HG03342 (cell line): ENCODE data around the gene RAB14.

Source experiments
- ATAC-seq: cut with Tn5 transposase; IDR thresholded peaks from one replicate; pipeline ENCODE4 v1.9.1; 2021; ENCODE audit warnings: mild to moderate bottlenecking, moderate library complexity; ENCODE audit not compliant: unreplicated experiment

Gene RAB14

DNA sequence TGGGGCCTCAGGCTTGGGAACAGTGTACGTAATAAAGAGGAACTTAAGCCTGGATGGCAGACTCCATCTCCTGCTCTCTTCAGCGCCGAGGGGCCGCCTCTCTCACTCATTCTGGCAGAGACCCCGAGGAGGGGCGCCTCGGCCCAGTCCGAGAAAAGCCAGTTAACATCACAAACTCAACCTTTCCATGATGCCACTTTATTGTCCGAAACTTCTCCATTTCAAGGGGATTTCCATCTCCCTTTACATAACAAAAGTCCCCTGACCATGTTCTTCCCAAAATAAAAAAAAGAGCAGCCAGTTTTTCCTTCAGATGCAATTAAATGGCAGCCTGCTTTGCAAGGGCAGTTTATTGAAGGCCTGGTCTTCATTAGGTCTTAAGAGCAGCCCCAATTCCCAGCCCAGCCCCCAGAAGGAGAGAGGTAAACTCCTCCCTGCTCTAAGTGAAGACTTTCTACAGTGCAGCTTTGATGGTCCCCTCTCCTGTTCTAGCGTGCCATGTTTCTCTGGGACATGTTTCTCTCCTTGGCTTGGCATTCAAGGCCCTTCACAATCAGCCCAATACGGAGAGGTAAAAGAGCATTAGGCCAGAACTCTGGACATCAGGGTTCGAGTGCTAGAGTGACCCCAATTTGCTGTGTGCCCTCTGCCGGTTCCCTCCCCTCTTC lies 19.5 kb upstream of the RAB14 start:
- ATAC-seq, result no peak

DNA sequence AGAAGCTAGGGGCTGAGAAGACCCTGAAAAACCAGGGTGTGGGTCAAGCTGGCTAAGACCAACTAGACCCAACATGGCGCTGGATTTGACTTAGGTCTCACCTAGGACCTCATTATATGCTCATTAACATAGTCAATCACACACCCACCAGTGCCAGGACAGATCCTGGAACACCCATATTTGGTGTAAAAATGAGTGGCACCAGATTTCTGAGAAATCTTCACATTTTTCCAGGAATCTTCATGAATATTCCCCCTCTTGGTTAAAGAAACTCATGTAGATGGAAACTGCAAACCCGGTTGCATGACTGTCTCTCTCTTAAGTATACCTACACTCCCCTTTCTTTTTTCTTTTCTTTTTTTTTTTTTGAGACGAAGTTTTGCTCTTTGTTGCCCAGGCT lies 17.9 kb upstream of the RAB14 start:
- no peak for ATAC-seq

DNA sequence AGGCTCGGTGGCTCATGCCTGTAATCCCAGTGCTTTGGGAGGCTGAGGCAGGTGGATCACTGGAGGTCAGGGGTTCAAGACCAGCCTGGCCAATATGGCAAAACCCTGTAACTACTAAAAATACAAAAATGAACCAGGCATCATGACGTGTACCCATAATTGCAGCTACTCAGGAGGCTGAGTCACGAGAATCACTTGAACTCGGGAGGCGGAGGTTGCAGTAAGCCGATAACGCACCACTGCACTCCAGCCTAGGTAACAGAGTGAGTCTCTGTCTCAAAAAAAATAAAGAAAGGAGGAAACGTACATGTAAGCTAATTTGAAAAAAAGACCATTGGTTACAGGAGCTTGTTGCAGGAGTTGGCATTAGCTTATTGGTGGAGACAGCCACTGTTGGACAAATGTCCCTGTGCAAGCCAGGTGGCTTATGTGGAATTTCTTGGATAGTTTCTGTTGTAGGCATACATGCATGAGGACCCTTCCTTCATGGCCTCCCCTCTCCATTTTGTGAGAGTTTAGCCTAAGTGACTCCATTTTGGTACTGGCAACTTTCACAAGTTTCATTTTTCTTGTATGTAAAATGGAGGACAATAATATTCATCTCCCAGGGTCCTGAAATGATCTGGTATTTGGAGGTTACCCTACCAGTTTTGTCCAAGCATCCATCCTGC lies 16.8 kb upstream of the RAB14 start:
- ATAC-seq, result no peak

DNA sequence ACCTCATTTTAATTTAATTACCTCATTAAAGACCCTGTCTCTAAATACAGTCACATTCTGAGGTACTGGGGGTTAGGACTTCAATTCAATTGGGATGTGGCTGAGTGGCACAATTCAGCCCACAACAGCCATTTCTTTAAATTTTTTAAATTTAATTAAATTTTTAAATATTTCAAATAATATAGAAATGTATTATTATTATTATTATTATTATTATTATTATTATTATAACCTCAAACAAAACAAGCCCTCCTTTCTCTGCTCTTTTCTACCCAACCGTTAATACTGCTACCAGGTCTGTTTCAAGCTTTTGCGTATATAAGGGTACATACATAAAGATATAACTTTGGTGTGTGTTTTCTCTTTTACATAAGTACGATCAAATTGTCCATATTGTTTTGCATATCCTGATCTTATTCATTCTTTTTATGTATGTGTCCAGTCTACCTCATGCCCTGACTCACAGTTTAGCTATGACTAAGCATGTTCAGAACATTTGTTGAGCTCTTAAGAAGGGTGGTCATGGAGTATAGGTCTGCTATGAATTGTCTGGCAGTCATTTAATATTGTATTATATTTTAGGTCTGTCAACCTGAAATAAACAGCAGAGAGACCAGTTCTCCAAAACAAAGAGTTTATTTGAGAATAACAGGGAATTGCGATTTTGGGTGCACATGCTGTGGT lies 16.1 kb upstream of the RAB14 start:
- peak; percentile 86 for ATAC-seq

DNA sequence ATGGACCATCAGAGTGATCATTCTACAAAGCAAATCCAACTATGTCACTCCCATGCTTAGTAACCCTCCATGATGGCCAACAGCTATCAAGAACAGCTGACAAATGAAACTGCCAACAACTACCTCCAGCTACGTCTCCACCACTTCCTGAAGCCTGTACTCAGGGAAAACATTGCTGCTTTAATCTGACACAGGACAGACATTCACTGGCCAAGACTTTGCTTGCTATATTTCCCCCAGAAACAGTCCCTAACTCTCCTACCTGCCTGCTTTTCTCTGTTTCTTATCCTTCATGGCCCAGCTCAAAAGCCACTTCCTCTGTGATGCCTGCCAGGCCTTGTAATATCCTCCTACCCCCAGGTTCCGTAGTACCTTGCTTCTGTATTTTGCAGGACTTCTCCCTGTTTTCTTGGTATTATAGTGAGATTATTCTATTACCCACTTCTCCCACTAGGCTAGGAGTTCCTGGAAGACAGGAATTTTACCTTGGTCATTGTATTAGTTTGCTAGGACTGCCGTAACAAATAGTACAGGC lies 14.7 kb upstream of the RAB14 start:
- ATAC-seq, result no peak

DNA sequence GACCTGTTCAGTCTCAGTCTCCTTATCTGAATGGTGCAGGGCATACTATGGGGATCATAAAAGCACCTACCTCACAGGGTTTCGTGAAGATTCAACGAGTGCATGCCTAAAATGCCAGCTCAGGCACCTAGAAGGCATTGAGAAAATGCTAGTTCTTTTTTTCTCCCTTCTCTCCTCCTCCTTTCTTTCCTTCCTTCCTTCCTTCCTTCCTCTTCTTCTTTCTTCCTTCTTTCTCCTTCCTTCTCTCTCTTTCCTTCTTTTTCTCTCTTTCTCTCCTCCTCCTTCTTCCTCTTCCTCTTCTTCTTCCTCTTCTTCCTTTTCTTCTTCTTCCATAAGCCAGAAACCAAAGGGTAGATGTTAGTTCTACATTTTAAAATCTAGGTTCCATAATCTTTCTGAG lies 12.3 kb upstream of the RAB14 start:
- ATAC-seq, result no peak

DNA sequence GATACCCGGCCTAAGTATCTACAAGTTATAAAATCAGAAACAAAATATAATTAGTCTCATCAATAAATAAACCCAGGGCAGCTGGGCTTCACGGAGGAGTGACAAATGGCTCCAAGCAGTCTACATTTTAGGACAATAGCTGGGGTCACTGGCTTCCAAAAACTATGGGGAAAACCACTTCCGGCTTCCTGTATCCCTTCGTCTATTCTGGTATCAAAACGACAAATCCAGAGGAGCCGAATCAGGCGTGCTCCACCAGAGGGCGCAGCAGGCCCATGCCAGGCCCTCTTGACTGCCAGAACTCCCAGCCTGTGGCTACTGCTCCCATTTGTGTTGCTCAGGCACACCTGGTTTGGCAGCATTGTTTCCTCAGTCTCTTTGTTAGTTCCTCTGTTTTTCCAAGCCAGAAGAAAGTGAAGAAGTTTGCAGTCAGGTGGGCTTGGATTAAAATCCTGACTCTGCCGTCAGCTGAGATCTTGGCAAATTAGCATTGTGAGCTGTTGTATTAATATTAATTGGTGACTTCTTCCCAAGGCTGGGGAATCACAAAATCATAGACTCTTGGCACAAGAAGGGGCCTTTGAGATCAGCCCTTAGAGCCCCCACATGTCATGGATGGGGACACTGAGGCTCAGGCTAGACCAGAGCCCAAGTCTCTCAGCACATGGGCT lies 11.6 kb upstream of the RAB14 start:
- ATAC-seq, result peak; percentile 61

DNA sequence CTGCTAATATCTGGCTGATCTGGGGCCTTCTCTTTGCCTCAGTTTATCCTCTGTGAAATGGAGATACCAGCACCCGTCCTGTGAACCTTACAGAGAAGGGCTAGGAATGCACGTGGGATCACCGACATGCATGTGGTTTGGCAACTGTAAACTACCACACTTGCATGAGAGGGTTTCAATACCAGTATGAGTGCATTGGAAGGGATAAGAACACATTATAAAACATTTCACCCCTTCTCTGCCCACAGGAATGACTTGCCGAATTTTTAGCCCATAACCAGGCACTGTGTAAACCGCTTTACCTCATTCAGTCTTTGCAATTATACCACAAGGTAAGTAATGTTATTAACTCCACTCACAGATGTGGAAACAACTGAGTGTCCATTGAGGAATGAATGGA lies 8.9 kb upstream of the RAB14 start:
- ATAC-seq, result no peak

DNA sequence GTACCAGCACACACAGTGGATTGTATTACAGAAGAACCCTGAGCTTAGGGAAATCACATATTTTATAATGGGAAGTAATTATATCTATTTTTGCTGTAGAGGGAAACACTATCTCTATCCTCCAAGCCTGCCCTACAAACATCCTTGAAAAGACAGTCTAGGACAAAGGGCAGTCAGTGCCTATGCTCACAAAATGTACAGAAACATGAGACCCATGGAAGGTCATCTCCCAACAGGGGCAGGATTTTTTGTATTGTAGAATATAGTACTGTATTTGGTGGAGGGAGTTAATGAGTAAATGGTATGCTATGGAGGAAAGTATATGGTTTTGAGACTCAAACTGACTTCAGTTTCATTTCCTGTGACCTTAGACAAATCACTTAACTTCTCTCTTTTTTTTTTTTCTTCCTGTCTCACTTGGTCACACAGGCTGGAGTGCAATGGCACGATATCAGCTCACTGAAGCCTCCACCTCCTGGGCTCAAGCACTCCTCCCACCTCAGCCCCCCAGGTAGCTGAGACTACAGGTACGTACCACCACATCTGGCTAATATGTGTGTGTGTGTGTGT lies 5.8 kb upstream of the RAB14 start:
- peak; percentile 89 for ATAC-seq

DNA sequence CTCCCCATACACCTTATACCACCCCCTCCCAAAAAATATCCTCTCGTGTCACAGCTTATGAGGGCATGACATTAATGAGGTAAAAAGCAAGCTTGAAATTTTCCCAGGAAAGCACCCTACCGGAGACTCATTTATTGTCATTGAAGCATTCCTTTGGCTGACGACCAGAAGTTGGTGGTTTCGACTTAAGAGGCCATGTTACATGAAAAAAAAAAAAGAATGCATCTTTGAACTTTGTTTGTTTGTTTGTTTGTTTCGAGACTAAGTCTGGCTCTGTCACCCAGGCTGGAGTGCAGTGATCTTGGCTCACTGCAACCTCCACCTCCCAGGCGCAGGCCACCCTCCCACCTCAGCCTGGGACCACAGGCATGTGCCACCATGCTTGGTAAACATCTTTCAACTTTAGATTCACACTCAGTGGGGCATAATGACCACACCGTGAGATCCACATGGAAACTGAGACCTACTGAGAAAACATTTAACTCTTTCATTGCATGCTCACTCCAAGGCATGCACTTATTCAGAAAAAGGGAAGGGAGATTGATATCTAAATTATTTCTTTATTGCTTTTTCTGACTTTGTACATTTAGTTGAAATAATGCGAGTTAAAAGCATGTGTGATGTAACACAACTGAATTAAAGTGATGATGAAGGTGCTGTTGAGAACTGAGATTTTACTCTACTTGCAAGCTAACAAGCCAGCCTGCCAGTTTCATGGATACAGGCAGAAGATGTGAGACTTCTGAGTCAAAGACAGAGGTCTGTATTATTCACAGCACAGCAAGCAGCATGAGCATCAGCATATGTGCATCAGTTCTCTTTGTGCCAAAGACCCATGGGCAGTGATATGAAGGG lies 5.1 kb upstream of the RAB14 start:
- ATAC-seq, result peak; percentile 23

DNA sequence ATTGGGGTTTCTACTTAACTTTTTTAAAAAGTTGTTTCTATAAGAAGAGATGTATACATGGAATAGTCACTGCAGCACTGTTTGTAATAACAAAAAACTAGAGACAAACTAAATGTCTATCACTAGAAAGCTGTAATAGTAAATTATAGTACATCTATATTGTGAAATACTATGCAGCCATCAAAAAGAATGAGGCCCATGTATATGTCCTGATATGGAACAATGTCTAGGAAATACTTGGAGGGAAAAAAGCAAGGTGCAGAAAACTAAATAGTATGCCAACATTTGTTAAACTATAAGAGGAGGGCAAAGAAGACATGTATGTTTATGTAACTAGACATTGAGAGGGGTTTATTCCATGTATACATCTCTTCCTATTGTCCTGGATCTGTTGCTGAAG lies 2.9 kb upstream of the RAB14 start:
- no peak for ATAC-seq

DNA sequence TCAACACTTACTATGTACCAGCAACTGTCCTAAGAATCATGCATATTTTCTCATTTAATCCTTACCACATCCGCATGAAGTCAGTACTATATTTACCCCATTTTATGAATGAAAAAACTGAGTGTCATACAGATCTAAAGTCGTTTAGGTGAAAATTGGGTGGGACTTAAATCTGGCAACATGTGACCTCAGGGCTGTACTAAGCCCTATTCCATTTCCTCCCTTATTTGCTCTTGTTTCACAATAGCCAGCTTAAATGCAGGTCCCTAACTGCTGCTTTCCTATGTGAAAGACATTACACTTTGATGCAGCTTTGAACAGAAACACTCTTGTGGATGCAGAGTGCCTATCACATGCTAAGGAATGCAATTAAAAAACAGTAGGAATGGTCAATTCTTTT lies 2.5 kb upstream of the RAB14 start:
- no peak for ATAC-seq

DNA sequence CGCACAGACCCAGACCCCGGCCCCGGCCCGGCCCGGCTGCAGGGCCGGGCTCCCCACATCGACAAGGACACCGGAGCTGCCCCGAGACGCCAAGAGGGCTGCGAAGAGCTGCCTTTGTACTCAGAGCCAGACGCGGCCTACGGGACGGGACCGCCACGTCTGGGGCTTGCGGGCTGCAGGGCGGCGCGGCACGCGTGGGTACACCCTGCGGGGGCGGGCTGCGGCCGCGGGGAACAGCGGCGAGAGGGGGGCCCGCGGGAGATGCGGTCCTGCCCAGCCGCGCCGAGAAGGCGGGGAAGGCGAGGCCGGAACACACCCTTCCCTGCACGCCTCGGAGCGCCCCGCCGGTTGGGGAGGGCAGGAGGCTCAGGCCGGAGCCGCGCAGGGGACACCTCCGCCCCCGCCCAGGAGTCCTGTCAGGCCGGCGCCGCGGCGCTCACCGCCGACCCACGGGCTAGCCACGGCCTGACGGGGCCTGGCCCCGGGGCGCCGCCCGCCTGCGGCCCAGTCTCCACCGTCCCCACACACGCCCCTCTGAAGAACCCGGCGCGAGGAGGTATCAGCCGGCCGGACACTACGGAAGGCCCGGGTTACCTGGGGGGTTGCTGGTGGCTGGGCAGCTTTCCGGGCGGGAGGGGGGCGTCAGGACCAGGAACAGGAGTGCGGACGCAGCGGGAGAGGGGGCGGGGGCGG lies 478 bp downstream of the RAB14 start:
- peak; percentile 18 for ATAC-seq

DNA sequence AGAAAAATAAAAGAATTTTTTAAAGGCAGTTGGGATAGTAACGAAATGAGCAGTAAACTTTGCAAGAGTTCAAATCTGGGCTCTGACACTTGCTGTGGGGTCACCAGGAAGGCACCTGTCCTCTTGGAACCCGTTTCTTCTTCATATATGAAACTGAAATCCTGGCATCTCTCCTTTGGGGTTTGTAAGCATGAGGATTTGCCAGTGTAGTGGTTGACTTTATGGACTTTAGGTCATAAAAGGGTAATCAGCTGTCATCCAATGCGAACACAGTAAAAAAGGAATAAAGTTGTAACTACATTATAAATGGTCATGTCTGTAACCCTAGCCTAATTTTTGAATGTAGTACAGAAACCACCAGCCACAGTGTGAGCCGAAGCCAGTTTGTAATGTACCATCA lies 1.3 kb downstream of the RAB14 start:
- ATAC-seq, result no peak

DNA sequence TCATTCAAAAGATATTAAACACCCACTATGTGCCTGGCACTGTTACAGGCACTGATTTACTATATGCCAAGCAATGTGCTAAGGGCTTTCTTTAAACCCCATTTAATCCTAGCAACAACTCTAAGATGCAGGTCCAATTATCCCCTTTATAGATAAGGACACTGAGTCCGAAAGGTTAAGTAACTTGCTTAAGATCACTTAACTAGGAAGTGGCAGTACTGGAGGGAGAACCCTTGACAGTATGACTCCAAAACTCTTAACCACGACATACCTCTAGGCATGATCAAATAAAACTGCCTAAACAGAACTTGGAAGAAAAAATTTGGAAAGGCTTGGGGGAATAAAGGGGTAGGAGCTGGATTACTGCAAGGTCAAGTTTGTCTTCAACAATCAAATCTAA lies 1.7 kb downstream of the RAB14 start:
- ATAC-seq, result no peak

DNA sequence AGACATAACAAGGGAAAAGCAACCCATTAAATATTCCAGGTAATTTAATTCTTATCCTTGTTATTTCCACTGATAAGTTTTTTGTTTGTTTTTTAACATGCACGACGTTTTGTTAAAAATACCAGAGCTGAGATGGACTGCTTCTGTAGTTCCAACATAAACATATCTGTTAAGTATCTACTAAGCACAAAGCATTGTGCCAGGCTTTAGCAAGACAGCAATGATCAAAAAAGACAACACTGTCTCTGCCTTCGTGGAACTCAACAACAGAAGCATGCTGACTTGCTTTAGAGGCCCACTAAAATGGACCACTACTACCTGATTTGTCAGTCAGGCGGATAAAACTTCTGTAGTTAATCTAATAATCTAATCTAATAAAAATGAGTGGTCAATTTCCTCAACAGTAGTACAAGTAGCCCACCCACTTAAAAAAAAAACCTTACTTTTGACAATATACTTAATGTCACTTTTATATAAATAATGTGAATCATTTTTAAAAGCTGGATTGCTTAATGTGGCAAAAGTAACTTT lies 3.1 kb downstream of the RAB14 start:
- no peak for ATAC-seq

DNA sequence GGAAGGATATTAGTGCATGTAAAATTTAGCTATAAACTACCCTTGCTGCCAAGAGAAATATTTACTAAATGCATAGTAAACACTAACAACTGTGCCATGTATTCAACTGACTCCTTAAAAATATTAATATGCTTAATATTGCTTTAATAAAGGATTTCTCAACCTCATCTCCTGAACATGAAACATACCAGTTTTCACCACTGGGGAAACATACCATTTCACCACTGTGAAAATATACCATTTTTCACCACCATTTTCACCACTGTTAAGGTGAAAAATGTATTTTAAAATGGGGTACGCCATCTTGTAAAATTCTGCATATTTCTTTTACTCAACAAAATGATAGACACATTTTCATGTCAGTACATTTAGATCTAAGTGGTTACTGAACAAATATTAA lies 4.5 kb downstream of the RAB14 start:
- ATAC-seq, result no peak

DNA sequence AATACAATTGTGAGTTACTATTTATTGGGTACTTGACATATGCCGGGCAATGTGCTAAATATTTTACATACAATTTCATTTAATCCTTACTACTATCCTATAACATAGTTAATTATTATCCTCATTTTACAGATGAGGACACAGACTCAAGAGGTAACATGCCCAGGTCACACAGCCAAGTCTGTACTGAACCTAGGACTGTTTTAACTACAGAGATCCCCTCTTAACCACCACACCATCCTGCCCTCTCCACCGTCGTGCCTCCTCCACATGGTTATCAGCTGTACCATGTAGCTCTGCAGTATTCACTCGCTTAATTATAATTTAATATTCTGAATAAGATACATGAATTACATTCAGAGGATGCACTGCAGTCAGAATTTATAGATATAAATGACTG lies 5.3 kb downstream of the RAB14 start:
- ATAC-seq, result no peak

DNA sequence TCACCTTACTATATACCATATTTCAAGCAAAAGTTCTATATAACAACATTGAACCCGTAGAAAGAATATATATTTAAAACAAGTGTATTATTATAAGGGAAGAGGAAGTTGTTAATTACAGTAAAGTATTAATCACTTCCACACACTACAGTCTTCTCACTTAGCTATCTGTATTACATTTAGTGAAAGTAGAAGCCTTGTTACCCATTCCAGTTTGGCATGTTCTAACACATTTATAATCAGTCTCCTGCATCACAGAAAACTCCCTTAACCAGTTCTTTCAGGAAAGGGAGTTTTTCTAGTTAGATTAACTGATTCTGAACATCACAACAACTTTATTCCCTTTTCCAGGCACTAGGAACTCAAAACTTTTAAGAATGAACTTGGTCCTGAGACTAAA lies 6.9 kb downstream of the RAB14 start:
- no peak for ATAC-seq
